ENCODE data around the gene ADAMTS17.

Gene ADAMTS17

GRCh38 chr15:100307241-100308212 lies 34.2 kb downstream of the ADAMTS17 start:
- H3K27me3 ChIP-seq (ENCODE audit: low read depth, low read length), result no peaks in the 10 kb centered on the region
- no peak overlapping the region for H3K4me2 ChIP-seq (ENCODE audit: low read length)
- no peaks in the 10 kb centered on the region for H3K4me1 ChIP-seq (ENCODE audit: low read length)
- H3K27ac ChIP-seq (ENCODE audit: low read length), result no peak overlapping the region
- H3K79me2 ChIP-seq (ENCODE audit: low read length), result no peaks in the 10 kb centered on the region
- no peaks in the 10 kb centered on the region for H3K9me3 ChIP-seq (ENCODE audit: insufficient read depth, low read length)
- H3K9ac ChIP-seq (ENCODE audit: low read length), result no peak overlapping the region
- TF ChIP-seq, protein P1, sequence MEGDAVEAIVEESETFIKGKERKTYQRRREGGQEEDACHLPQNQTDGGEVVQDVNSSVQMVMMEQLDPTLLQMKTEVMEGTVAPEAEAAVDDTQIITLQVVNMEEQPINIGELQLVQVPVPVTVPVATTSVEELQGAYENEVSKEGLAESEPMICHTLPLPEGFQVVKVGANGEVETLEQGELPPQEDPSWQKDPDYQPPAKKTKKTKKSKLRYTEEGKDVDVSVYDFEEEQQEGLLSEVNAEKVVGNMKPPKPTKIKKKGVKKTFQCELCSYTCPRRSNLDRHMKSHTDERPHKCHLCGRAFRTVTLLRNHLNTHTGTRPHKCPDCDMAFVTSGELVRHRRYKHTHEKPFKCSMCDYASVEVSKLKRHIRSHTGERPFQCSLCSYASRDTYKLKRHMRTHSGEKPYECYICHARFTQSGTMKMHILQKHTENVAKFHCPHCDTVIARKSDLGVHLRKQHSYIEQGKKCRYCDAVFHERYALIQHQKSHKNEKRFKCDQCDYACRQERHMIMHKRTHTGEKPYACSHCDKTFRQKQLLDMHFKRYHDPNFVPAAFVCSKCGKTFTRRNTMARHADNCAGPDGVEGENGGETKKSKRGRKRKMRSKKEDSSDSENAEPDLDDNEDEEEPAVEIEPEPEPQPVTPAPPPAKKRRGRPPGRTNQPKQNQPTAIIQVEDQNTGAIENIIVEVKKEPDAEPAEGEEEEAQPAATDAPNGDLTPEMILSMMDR (IDR thresholded peaks at IDR 0.05; ENCODE audit: low read depth, low read length), result no peak
- no peak for TF ChIP-seq EZH2phosphoT487 (IDR thresholded peaks at IDR 0.05; ENCODE audit: low read depth)
- no peaks in the 10 kb centered on the region for H3K36me3 ChIP-seq (replicated peaks; ENCODE audit: low read depth, low read length)
- no peak overlapping the region for H3K4me3 ChIP-seq (ENCODE audit: low read length)
- no peak overlapping the region for H2AFZ ChIP-seq (ENCODE audit: low read depth, low read length)
- H4K20me1 ChIP-seq (ENCODE audit: insufficient read depth, low read length), result no peaks in the 10 kb centered on the region

GRCh38 chr15:100306098-100306497 lies 35.7 kb downstream of the ADAMTS17 start:
- no peak overlapping the region for H3K4me3 ChIP-seq (ENCODE audit: low read length)
- H3K4me2 ChIP-seq (ENCODE audit: low read length), result no peak overlapping the region
- no peaks in the 10 kb centered on the region for H3K79me2 ChIP-seq (ENCODE audit: low read length)
- H4K20me1 ChIP-seq (ENCODE audit: insufficient read depth, low read length), result no peaks in the 10 kb centered on the region
- no peak overlapping the region for H3K27ac ChIP-seq (ENCODE audit: low read length)
- TF ChIP-seq EZH2phosphoT487 (IDR thresholded peaks at IDR 0.05; ENCODE audit: low read depth), result no peak
- TF ChIP-seq, protein P1 (IDR thresholded peaks at IDR 0.05; ENCODE audit: low read depth, low read length), result no peak
- no peak overlapping the region for H3K9ac ChIP-seq (ENCODE audit: low read length)
- no peaks in the 10 kb centered on the region for H3K4me1 ChIP-seq (ENCODE audit: low read length)
- no peaks in the 10 kb centered on the region for H3K36me3 ChIP-seq (replicated peaks; ENCODE audit: low read depth, low read length)
- H3K9me3 ChIP-seq (ENCODE audit: insufficient read depth, low read length), result no peaks in the 10 kb centered on the region
- H2AFZ ChIP-seq (ENCODE audit: low read depth, low read length), result no peak overlapping the region
- no peaks in the 10 kb centered on the region for H3K27me3 ChIP-seq (ENCODE audit: low read depth, low read length)

DNA sequence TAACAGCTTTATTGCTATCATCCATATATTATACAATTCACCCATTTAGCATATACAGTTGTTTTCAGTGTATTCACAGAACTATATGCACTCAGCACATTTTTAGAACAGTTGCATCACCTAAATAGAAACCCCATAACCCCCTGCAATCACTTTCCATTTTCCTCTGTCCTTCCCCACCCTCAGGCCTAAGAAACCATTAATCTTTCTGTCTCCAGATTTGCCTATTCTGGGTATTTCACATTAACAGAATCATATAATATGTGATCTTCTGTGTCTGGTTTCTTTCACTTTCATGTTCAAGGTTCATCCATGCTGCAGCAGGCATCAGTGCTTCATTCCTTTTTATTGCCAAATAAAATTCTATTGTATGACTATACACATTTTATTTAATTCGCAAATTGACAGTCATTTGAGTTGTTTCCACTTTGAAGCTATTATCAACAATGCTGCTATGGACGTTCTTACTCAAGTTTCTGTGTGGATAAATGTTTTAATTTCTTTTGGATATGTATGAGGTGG lies 39.8 kb downstream of the ADAMTS17 start:
- H3K4me1 ChIP-seq (ENCODE audit: low read length), result no peaks in the 10 kb centered on the region
- no peak overlapping the region for H3K27ac ChIP-seq (ENCODE audit: low read length)
- no peak overlapping the region for H3K9ac ChIP-seq (ENCODE audit: low read length)
- no peak overlapping the region for H3K4me3 ChIP-seq (ENCODE audit: low read length)
- H3K9me3 ChIP-seq (ENCODE audit: insufficient read depth, low read length), result no peaks in the 10 kb centered on the region
- no peaks in the 10 kb centered on the region for H3K36me3 ChIP-seq (replicated peaks; ENCODE audit: low read depth, low read length)
- TF ChIP-seq, protein P1 (IDR thresholded peaks at IDR 0.05; ENCODE audit: low read depth, low read length), result no peak
- TF ChIP-seq EZH2phosphoT487 (IDR thresholded peaks at IDR 0.05; ENCODE audit: low read depth), result no peak
- H3K79me2 ChIP-seq (ENCODE audit: low read length), result no peaks in the 10 kb centered on the region
- no peak overlapping the region for H3K4me2 ChIP-seq (ENCODE audit: low read length)
- no peaks in the 10 kb centered on the region for H3K27me3 ChIP-seq (ENCODE audit: low read depth, low read length)
- H4K20me1 ChIP-seq (ENCODE audit: insufficient read depth, low read length), result no peaks in the 10 kb centered on the region
- no peak overlapping the region for H2AFZ ChIP-seq (ENCODE audit: low read depth, low read length)

DNA sequence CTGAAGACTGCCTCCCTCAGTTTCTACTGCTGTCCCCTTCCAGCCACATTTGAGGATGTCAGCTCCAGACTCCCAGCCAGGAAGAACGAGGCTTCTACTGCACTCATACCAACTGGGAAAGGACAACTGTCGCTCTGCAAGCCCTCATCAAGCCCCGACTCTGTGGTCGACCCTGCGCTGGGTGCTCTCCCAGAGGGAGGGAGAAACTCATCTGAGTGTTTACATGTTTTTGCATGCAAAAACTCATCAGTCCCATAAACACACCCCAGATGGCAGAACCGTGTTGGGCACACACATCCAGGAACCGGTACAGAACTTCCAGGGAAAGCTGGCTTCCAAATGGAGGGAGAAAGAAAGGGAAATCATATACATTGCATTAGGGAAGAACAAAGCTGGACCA lies 43.5 kb downstream of the ADAMTS17 start:
- Histone ChIP-seq H3K4me2 (ENCODE audit: low read length) (no peak overlapping the region), H2AFZ (ENCODE audit: low read depth, low read length) (no peak overlapping the region), H4K20me1 (ENCODE audit: insufficient read depth, low read length) (no peaks in the 10 kb centered on the region), H3K4me3 (ENCODE audit: low read length) (no peak overlapping the region), H3K36me3 (replicated peaks; ENCODE audit: low read depth, low read length) (no peaks in the 10 kb centered on the region), H3K27ac (ENCODE audit: low read length) (no peak overlapping the region), H3K27me3 (ENCODE audit: low read depth, low read length) (no peaks in the 10 kb centered on the region), H3K4me1 (ENCODE audit: low read length) (no peaks in the 10 kb centered on the region), H3K9ac (ENCODE audit: low read length) (no peak overlapping the region), H3K79me2 (ENCODE audit: low read length) (no peaks in the 10 kb centered on the region), H3K9me3 (ENCODE audit: insufficient read depth, low read length) (no peaks in the 10 kb centered on the region)
- TF ChIP-seq, protein P1 (IDR thresholded peaks at IDR 0.05; ENCODE audit: low read depth, low read length), result no peak
- TF ChIP-seq EZH2phosphoT487 (IDR thresholded peaks at IDR 0.05; ENCODE audit: low read depth), result no peak

Data from OCI-LY3 (cell line).